Spleen (tissue), 11 donors: Measurements from ENCODE around the gene POLR2H. TPM values are rescaled to one million over a fixed set of nuclear protein-coding genes. Genes with fewer than 3 reads are reported as not detected.
A peak's percentile ranks its signal among the peaks of the same experiment; 100 is the strongest.

Source experiments
- DNase-seq: peaks from one replicate; pipeline ENCODE4 v3.0.0-alpha.2; 2020
- H3K27ac ChIP-seq, 8 donors: fragments of 200-600 bp; sonication (generic) in 7 of 8; 1 replicate in 4 of 8; 2 replicates in 4 of 8; pipeline versions ENCODE4 v1.5.0 to v1.8.0; 2016 to 2021; ENCODE audit warnings: inconsistent platforms in 4 of 8, mild to moderate bottlenecking in 4 of 8, moderate library complexity in 1 of 8
- H3K27me3 ChIP-seq, 7 donors: fragments of 200-600 bp; sonication (generic) in 6 of 7; replicated peaks in 1 of 7; 1 replicate in 4 of 7; 2 replicates in 3 of 7; pipeline versions ENCODE4 v1.5.0 to v1.8.0; 2016 to 2021; ENCODE audit warnings: inconsistent platforms in 3 of 7, mild to moderate bottlenecking in 1 of 7
- H3K36me3 ChIP-seq, 6 donors: fragments of 200-600 bp; sonication (generic) in 5 of 6; 1 replicate in 4 of 6; 2 replicates in 2 of 6; pipeline versions ENCODE4 v1.5.0 to v1.8.0; 2016 to 2021; ENCODE audit warnings: inconsistent platforms in 2 of 6
- H3K4me1 ChIP-seq, 6 donors: fragments of 200-600 bp; sonication (generic) in 5 of 6; 1 replicate in 3 of 6; 2 replicates in 3 of 6; pipeline versions ENCODE4 v1.5.0 to v1.8.0; 2016 to 2021; ENCODE audit warnings: inconsistent platforms in 3 of 6
- H3K4me3 ChIP-seq, 8 donors: fragments of 200-600 bp; sonication (generic) in 7 of 8; 1 replicate in 4 of 8; 2 replicates in 4 of 8; pipeline versions ENCODE4 v1.5.0 to v1.8.0; 2016 to 2021; ENCODE audit warnings: inconsistent platforms in 4 of 8, mild to moderate bottlenecking in 4 of 8, moderate library complexity in 2 of 8
- H3K9me3 ChIP-seq, 8 donors: fragments of 200-600 bp; sonication (generic) in 7 of 8; 1 replicate in 4 of 8; 2 replicates in 4 of 8; pipeline versions ENCODE4 v1.5.0 to v1.8.0; 2016 to 2021; ENCODE audit warnings: inconsistent platforms in 4 of 8
- POLR2A ChIP-seq, 3 donors: fragments of 450-650 bp; IDR thresholded peaks; one replicate each; pipeline ENCODE4 v1.5.1; 2017; ENCODE audit warnings: antibody characterized with exemption in 3 of 3, mild to moderate bottlenecking in 1 of 3
- POLR2AphosphoS5 ChIP-seq, 3 donors: sonication (generic); formaldehyde crosslinking; IDR thresholded peaks; one replicate each; pipeline ENCODE4 v1.5.1; 2017; ENCODE audit warnings: antibody characterized with exemption in 3 of 3
- WGBS, 5 donors: extraction: QIAGEN DNeasy Blood & Tissue Kit in 3 of 5; methylation state at CpG; one replicate each; pipeline versions ENCODE4 v1.1.5 to v1.1.7; 2013 to 2018; 5-methylcytosine and 5-hydroxymethylcytosine counted together
- intact Hi-C: fragments of 100-400 bp; cut with DNase I; formaldehyde crosslinking; loops from one replicate; pipeline ENCODE4 v1.15.0; 2023; ENCODE audit warnings: low total_unique reads
- polyA plus RNA-seq, 3 donors: library from polyadenylated mRNA; stranded (reverse); fragments of 200-250 nt; gene quantifications; one replicate each; pipeline ENCODE4 v1.2.1, GENCODE V29; 2013
- total RNA-seq, 7 donors: library from RNA; depleted of rRNA in 3 of 7; stranded (reverse); fragments of >200 nt in 3 of 7; fragmentation: NEBNext Ultra II Directional in 4 of 7; extraction: Animal tissue kit (Norgen Biotek cat#: 25700) in 4 of 7; gene quantifications; one replicate each; pipeline versions ENCODE4 v1.1.0 to v1.2.1, GENCODE V29; 2016 to 2021
- TF ChIP-seq, protein P1 (sequence below), 11 experiments: fragments of 200-600 bp in 7 of 11; fragments of 450-650 bp in 4 of 11; sonication (generic) in 4 of 11; IDR thresholded peaks in 8 of 11; conservative IDR thresholded peaks in 3 of 11; 1 replicate in 7 of 11; 2 replicates in 4 of 11; pipeline versions ENCODE4 v1.4.0 to v1.8.0; 2016 to 2021; ENCODE audit warnings: antibody characterized with exemption in 11 of 11, inconsistent platforms in 4 of 11, mild to moderate bottlenecking in 1 of 11
- donor health status: healthy with polysubstance abuse.
- donor health status: DM: no; HTN: no; CAD: no; lungs with moderate emphysema.
- donor health status: DM: no; HTN: no; CAD: no.
- donor health status: Bipolar disorder and iron deficiency.
- donor health status: healthy.
- donor health status: DM: no; HTN: no; CAD: no.
- donor health status: DM: yes; HTN: yes; CAD: no.

The POLR2H gene
- total and polyA plus RNA-seq, 10 donors, result 42.5 to 139 (median 86.6) TPM

DNA sequence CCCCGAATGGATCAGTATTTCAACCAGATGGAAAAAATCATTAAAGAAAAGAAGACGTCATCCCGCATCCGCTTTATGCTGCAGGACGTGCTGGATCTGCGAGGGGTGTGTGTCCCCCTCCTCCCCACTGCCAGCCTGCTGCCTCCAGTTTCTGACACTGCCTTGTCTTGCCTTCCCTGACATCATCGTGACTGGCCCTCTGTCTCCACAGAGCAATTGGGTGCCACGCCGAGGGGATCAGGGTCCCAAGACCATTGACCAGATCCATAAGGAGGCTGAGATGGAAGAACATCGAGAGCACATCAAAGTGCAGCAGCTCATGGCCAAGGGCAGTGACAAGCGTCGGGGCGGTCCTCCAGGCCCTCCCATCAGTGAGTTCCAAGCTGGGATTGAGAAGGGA lies 36.2 kb upstream of the POLR2H start:
- WGBS, 5 donors, result 92 to 98% (median 96%) methylated on average over 13 of the region's 13 CpGs
- Histone ChIP-seq H3K36me3 (peaks cover 12 to 100% (median 100%) of the 10 kb centered on the region in 6 donors), H3K4me3 (no peak overlapping the region), H3K4me1 (peaks cover 0 to 25% (median 15%) of the 10 kb centered on the region in 6 donors), H3K27ac (no peak overlapping the region), H3K9me3 (no peaks in the 10 kb centered on the region), H3K27me3 (no peaks in the 10 kb centered on the region)
- no peak for DNase-seq
- intact Hi-C loops, result no loop called here
- peak; percentile 31 to 57 (median 35) for TF ChIP-seq POLR2AphosphoS5 (IDR thresholded peaks at IDR 0.05)
- TF ChIP-seq POLR2A (IDR thresholded peaks at IDR 0.05), result no peak

DNA sequence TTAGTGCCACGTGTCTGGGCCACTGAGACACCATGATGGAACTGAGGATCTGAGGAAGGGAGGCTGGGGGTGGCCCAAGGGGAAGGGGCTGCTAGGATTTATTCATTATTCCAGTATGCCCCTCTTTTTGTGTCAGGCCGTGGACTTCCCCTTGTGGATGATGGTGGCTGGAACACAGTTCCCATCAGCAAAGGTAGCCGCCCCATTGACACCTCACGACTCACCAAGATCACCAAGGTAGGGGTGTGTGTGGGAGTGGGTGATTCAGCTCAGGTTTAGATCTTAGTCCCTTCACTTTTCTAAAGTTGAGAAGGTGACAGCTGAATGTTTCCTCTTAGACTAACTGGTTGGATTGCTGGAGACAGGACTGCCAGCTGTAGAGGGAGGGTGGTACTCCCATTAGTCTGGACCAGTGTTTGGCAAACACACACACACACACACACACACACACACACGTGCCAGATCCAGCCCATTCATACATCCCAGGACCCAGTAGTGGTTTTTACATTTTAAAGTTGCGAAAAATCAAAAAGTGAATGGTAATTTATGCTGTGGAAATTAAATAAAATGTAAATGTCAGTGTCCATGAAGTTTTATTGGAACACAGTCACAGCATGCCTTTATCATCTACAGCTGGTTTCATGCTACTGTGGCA lies 35.7 kb upstream of the POLR2H start:
- Histone ChIP-seq H3K9me3 (no peaks in the 10 kb centered on the region), H3K27ac (no peak overlapping the region)

DNA sequence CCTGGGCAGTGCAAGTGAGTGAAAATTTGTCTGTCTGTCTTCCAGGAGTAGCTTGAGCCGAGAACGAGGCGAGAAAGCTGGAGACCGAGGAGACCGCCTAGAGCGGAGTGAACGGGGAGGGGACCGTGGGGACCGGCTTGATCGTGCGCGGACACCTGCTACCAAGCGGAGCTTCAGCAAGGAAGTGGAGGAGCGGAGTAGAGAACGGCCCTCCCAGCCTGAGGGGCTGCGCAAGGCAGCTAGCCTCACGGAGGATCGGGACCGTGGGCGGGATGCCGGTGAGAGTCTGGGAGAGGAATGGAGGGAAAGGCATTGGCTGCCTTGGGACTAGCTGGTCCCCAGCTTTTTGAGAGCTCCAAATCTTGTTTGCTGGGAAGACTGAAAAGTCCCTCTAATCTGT lies 34.3 kb upstream of the POLR2H start:
- Histone ChIP-seq H3K9me3 (no peaks in the 10 kb centered on the region), H3K27me3 (no peaks in the 10 kb centered on the region), H3K4me3 (no peak overlapping the region), H3K4me1 (peaks cover 0 to 16% (median 7%) of the 10 kb centered on the region in 6 donors), H3K36me3 (peaks cover 8 to 100% (median 100%) of the 10 kb centered on the region in 6 donors), H3K27ac (no peak overlapping the region)
- 93 to 97% (median 95%) methylated on average over 21 of the region's 21 CpGs for WGBS, 5 donors
- intact Hi-C loops, result no loop called here
- no peak for TF ChIP-seq POLR2A (IDR thresholded peaks at IDR 0.05)
- TF ChIP-seq POLR2AphosphoS5 (IDR thresholded peaks at IDR 0.05), result peak in 2 of 3 donors; percentile 25 to 65
- DNase-seq, result no peak

More for the DNA sequence above, 35.7 kb upstream of the POLR2H start:
- Histone ChIP-seq H3K4me3 (no peak overlapping the region), H3K27me3 (no peaks in the 10 kb centered on the region), H3K36me3 (peaks cover 12 to 100% (median 100%) of the 10 kb centered on the region in 6 donors), H3K4me1 (peaks cover 0 to 19% (median 9%) of the 10 kb centered on the region in 6 donors)
- 81 to 89% (median 84%) methylated on average over 6 of the region's 6 CpGs for WGBS, 5 donors
- no peak for DNase-seq
- peak in 1 of 3 donors; percentile 0 for TF ChIP-seq POLR2AphosphoS5 (IDR thresholded peaks at IDR 0.05)
- TF ChIP-seq, protein P1, sequence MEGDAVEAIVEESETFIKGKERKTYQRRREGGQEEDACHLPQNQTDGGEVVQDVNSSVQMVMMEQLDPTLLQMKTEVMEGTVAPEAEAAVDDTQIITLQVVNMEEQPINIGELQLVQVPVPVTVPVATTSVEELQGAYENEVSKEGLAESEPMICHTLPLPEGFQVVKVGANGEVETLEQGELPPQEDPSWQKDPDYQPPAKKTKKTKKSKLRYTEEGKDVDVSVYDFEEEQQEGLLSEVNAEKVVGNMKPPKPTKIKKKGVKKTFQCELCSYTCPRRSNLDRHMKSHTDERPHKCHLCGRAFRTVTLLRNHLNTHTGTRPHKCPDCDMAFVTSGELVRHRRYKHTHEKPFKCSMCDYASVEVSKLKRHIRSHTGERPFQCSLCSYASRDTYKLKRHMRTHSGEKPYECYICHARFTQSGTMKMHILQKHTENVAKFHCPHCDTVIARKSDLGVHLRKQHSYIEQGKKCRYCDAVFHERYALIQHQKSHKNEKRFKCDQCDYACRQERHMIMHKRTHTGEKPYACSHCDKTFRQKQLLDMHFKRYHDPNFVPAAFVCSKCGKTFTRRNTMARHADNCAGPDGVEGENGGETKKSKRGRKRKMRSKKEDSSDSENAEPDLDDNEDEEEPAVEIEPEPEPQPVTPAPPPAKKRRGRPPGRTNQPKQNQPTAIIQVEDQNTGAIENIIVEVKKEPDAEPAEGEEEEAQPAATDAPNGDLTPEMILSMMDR (IDR thresholded peaks at IDR 0.05 in 8 of 11, conservative IDR thresholded peaks at IDR 0.05 in 3 of 11), result no peak
- intact Hi-C loops, result no loop called here

DNA sequence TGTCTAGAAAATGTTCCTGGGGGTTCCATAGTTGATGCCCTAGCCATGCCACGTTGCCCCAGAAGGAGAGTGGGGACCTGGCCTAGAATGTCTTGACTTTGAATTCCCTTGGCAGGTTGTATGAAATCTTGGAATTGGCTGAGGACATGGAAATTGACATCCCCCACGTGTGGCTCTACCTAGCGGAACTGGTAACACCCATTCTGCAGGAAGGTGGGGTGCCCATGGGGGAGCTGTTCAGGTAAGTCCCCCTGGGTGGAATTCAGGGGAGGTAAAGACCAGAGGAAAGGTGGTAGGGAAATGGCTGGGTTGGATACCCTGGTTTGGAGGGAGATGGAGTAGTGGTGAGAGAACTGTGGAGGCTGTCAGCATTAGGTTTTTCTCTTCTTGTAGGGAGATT lies 33.0 kb upstream of the POLR2H start:
- Histone ChIP-seq H3K4me1 (peaks cover 0 to 19% (median 8%) of the 10 kb centered on the region in 6 donors), H3K27me3 (no peaks in the 10 kb centered on the region), H3K4me3 (no peak overlapping the region), H3K36me3 (peaks cover 11 to 100% (median 100%) of the 10 kb centered on the region in 6 donors), H3K27ac (no peak overlapping the region), H3K9me3 (no peaks in the 10 kb centered on the region)
- DNase-seq, result no peak
- 46 to 77% (median 60%) methylated on average over 3 of the region's 3 CpGs for WGBS, 5 donors
- intact Hi-C loops, result no loop called here
- TF ChIP-seq, protein P1 (IDR thresholded peaks at IDR 0.05 in 8 of 11, conservative IDR thresholded peaks at IDR 0.05 in 3 of 11), result no peak
- no peak for TF ChIP-seq POLR2AphosphoS5 (IDR thresholded peaks at IDR 0.05)
- no peak for TF ChIP-seq POLR2A (IDR thresholded peaks at IDR 0.05)

DNA sequence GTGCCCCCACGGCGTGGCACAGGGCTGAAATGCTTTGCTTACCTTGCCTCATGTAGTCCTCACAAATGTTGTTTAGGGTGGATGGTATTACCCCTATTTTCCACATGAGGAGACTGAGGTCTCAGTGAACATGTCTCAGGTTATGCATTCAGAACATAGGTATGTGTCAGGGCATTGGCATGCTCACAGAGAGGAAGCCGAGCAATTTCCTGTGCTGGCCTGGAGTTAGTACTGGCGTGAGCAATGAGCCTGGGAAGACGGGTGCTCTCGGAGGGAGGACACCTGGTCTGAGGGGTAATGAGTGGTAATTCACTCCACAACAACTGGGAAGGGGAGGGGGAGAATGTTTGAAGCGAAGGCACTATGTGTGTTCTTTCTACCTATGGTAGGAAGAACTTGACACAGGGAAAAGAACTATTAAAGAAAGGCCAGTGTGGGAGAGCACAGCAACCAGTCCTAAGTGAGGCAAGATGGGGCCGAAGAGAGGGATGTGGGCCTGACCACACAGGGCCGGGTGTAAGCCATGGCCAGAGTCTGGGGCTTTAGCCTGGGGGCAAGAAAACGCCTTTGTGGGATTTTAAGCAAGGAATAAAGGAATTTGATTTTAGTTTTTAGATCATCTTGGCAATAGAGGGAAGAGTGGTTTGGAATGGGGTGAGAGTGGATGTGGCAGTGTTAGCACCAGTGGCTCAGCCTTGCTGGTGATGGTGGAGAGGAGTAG lies 29.0 kb upstream of the POLR2H start:
- Histone ChIP-seq H3K9me3 (no peaks in the 10 kb centered on the region), H3K4me3 (no peak overlapping the region), H3K27ac (peak overlapping the region in 3 of 8 donors; percentile 17 to 56 (median 33)), H3K27me3 (no peaks in the 10 kb centered on the region), H3K4me1 (peaks cover 8 to 58% (median 31%) of the 10 kb centered on the region in 6 donors), H3K36me3 (peaks cover 11 to 80% (median 78%) of the 10 kb centered on the region in 6 donors)
- 67 to 81% (median 71%) methylated on average over 10 of the region's 10 CpGs for WGBS, 5 donors
- no peak for DNase-seq
- TF ChIP-seq POLR2A (IDR thresholded peaks at IDR 0.05), result no peak
- TF ChIP-seq POLR2AphosphoS5 (IDR thresholded peaks at IDR 0.05), result peak in 2 of 3 donors; percentile 7 to 30
- TF ChIP-seq, protein P1 (IDR thresholded peaks at IDR 0.05 in 8 of 11, conservative IDR thresholded peaks at IDR 0.05 in 3 of 11), result no peak
- intact Hi-C loops, result no loop called here
